K562 (cell line): ENCODE data around the gene ELOVL1. TPM values are rescaled to one million over a fixed set of nuclear protein-coding genes. Genes with fewer than 3 reads are reported as not detected.

Experiments
- ATAC-seq: fragments of 200-7000 bp; cut with Tn5 transposase; 3 replicates; pipeline ENCODE4 v1.9.1; 2020; ENCODE audit warnings: moderate library complexity
- BruUV-seq: library from RNA; stranded (reverse); fragments of 400-500 nt; replicated peaks from 2 replicates; lab custom pipeline; 2021; lab: Mats Ljungman, UMichigan
- CTCF ChIA-PET: fragments of 300-600 bp; formaldehyde crosslinking; extraction: SDS; loops from one replicate; lab custom pipeline; 2021; ENCODE audit warnings: low intra/inter-chr PET ratio; lab: Yijun Ruan, JAX
- POLR2A ChIA-PET: fragments of 300-600, 350-650 bp; sonication (Branson Sonifier 250); formaldehyde crosslinking; extraction: SDS; loops from one replicate; lab custom pipeline; 2021; ENCODE audit warnings: antibody characterized with exemption, inconsistent platforms; lab: Yijun Ruan, JAX
- DNase-seq, 4 experiments: peaks; one replicate each; pipeline versions ENCODE4 v3.0.0 to v3.0.0-alpha.2; 2011 to 2018; ENCODE audit warnings: low spot score in 3 of 4, mixed read lengths in 3 of 4; ENCODE audit errors: extremely low read depth in 1 of 4
- FAIRE-seq: peaks from 2 replicates; lab custom pipeline; 2011; peaks lifted over from hg19 to GRCh38; lab: Jason Lieb, UNC
- H2AFZ ChIP-seq: 2 replicates; pipeline ENCODE4 v1.6.0; 2011; ENCODE audit warnings: low read depth, low read length, control low read depth, inconsistent platforms
- H3K27ac ChIP-seq: fragments of 200-600 bp; 3 replicates; pipeline ENCODE4 v1.8.0; 2011; ENCODE audit warnings: low read depth, mild to moderate bottlenecking, control low read depth, inconsistent platforms, low read length, moderate library complexity, mixed read lengths; ENCODE audit errors: extremely low read depth
- H3K27me3 ChIP-seq, 2 experiments: fragments of 300-600 bp in 1 of 2; 2 replicates in 1 of 2; 3 replicates in 1 of 2; pipeline versions ENCODE4 v1.6.0 to v1.8.0; 2011; ENCODE audit warnings: inconsistent platforms in 2 of 2, low read length in 2 of 2, mild to moderate bottlenecking in 1 of 2, mixed read lengths in 1 of 2, moderate library complexity in 1 of 2; ENCODE audit not compliant: control insufficient read depth in 2 of 2, insufficient read depth in 2 of 2
- H3K36me3 ChIP-seq: fragments of 300-600 bp; 3 replicates; pipeline ENCODE4 v1.8.0; 2011; ENCODE audit warnings: mild to moderate bottlenecking, low read length, inconsistent platforms; ENCODE audit not compliant: control insufficient read depth, insufficient read depth
- H3K4me1 ChIP-seq, 2 experiments: fragments of 200-600 bp in 1 of 2; replicated peaks in 1 of 2; 2 replicates in 1 of 2; 3 replicates in 1 of 2; pipeline versions ENCODE4 v1.5.1 to v1.8.0; 2011; ENCODE audit warnings: inconsistent platforms in 2 of 2, low read length in 2 of 2, mild to moderate bottlenecking in 1 of 2, mixed read lengths in 1 of 2, moderate library complexity in 1 of 2; ENCODE audit not compliant: control insufficient read depth in 2 of 2, insufficient read depth in 2 of 2
- H3K4me2 ChIP-seq: 2 replicates; pipeline ENCODE4 v1.6.1; 2011; ENCODE audit warnings: low read length, control low read depth, inconsistent platforms, mixed read lengths; ENCODE audit not compliant: insufficient read depth
- H3K4me3 ChIP-seq: fragments of 200-600 bp; sonication (generic), shearing (Covaris generic); 2 replicates; pipeline ENCODE4 v1.5.1; 2016; ENCODE audit warnings: control low read depth, inconsistent platforms
- H3K79me2 ChIP-seq: fragments of 200-600 bp; 3 replicates; pipeline ENCODE4 v1.8.0; 2011; ENCODE audit warnings: low read length, inconsistent platforms; ENCODE audit not compliant: control insufficient read depth, insufficient read depth
- H3K9ac ChIP-seq, 2 experiments: 2 replicates each; pipeline versions ENCODE4 v1.6.0 to v1.6.1; 2011; ENCODE audit warnings: low read depth in 2 of 2, low read length in 2 of 2, control low read depth in 1 of 2, inconsistent platforms in 1 of 2, mild to moderate bottlenecking in 1 of 2, mixed read lengths in 1 of 2; ENCODE audit not compliant: insufficient read depth in 1 of 2
- H3K9me1 ChIP-seq: one replicate; pipeline ENCODE4 v1.6.0; 2011; ENCODE audit warnings: inconsistent platforms, mild to moderate bottlenecking, low read length, moderate library complexity; ENCODE audit not compliant: control insufficient read depth, insufficient read depth
- H3K9me3 ChIP-seq: replicated peaks from 2 replicates; pipeline ENCODE4 v1.5.1; 2011; ENCODE audit warnings: low read depth, low read length, inconsistent platforms; ENCODE audit not compliant: control insufficient read depth, insufficient read depth
- H4K20me1 ChIP-seq: replicated peaks from 2 replicates; pipeline ENCODE4 v1.6.1; 2011; ENCODE audit warnings: low read length, inconsistent platforms, mixed read lengths; ENCODE audit not compliant: control insufficient read depth, insufficient read depth
- C11orf30 ChIP-seq: fragments of 450-650 bp; IDR thresholded peaks from 2 replicates; pipeline ENCODE4 v1.6.1; 2016; ENCODE audit warnings: low read depth, mild to moderate bottlenecking
- JUND ChIP-seq, 2 experiments: IDR thresholded peaks; 2 replicates in 1 of 2; 3 replicates in 1 of 2; pipeline ENCODE4 v1.6.1; 2011; ENCODE audit warnings: borderline replicate concordance in 2 of 2, low read depth in 2 of 2, low read length in 2 of 2, improper control_type of control experiment in 1 of 2, missing biosample characterization in 1 of 2, missing genetic modification characterization in 1 of 2, missing genetic modification reagents in 1 of 2
- KDM1A ChIP-seq, 2 experiments: fragments of 450-650 bp; IDR thresholded peaks; 2 replicates each; pipeline ENCODE4 v1.6.1; 2016; ENCODE audit warnings: mild to moderate bottlenecking in 2 of 2
- KLF6 ChIP-seq: fragments of 250-450 bp; sonication (Bioruptor Pico); IDR thresholded peaks from 2 replicates; pipeline ENCODE4 v1.4.0; 2020; ENCODE audit warnings: mild to moderate bottlenecking, moderate library complexity, borderline replicate concordance
- MAFG ChIP-seq: fragments of 450-650 bp; conservative IDR thresholded peaks from 2 replicates; pipeline ENCODE4 v1.6.1; 2016; ENCODE audit warnings: missing genetic modification characterization, missing compliant biosample characterization
- NFE2 ChIP-seq: IDR thresholded peaks from 2 replicates; pipeline ENCODE4 v1.6.1; 2014; ENCODE audit warnings: antibody characterized with exemption, low read depth
- POLR2B ChIP-seq: fragments of 450-650 bp; IDR thresholded peaks from 2 replicates; pipeline ENCODE4 v1.6.1; 2018; ENCODE audit warnings: low read depth; ENCODE audit not compliant: partially characterized antibody
- SMARCA4 ChIP-seq: fragments of 450-650 bp; IDR thresholded peaks from 2 replicates; pipeline ENCODE4 v1.6.1; 2016
- TCF7L2 ChIP-seq: fragments of 150-350 bp; IDR thresholded peaks from 2 replicates; pipeline ENCODE4 v1.6.1; 2016; ENCODE audit warnings: low read depth, mild to moderate bottlenecking, low read length, moderate library complexity
- ZNF212 ChIP-seq: fragments of 450-650 bp; formaldehyde crosslinking; IDR thresholded peaks from 2 replicates; pipeline ENCODE4 v1.4.0; 2020; ENCODE audit warnings: mild to moderate bottlenecking
- ZNF224 ChIP-seq: sonication (generic); formaldehyde crosslinking; IDR thresholded peaks from 2 replicates; pipeline ENCODE4 v1.8.0; 2022; ENCODE audit warnings: mild to moderate bottlenecking, missing genetic modification reagents
- ZNF316 ChIP-seq: fragments of 450-650 bp; IDR thresholded peaks from 2 replicates; pipeline ENCODE4 v1.6.1; 2016
- ZNF561 ChIP-seq: fragments of 450-650 bp; formaldehyde crosslinking; conservative IDR thresholded peaks from 2 replicates; pipeline ENCODE4 v1.4.0; 2020; ENCODE audit warnings: mild to moderate bottlenecking, moderate library complexity
- WGBS: fragments of 100-300 bp; shearing (Covaris generic); methylation state at CpG from one replicate; pipeline ENCODE4 v1.1.6; 2016; ENCODE audit warnings: low coverage, mixed read lengths; ENCODE audit not compliant: insufficient coverage; ENCODE audit errors: missing lambda C conversion rate; 5-methylcytosine and 5-hydroxymethylcytosine counted together
- in situ Hi-C: fragments of 300-500 bp; cut with MboI; formaldehyde crosslinking; loops from 4 replicates; pipeline ENCODE4 v1.15.0; 2018; ENCODE audit warnings: inconsistent platforms, mixed read lengths
- intact Hi-C: fragments of 100-400 bp; cut with micrococcal nuclease; formaldehyde crosslinking; loops from 2 replicates; pipeline ENCODE4 v1.14.2; 2022
- polyA plus RNA-seq, 8 experiments: library from polyadenylated mRNA; depleted of rRNA in 4 of 8; stranded (reverse) in 5 of 8; unstranded in 3 of 8; fragments of >200 nt; fragmentation: Nextera tagmentation in 2 of 8; fragmentation: Illumina TruSeq in 1 of 8; extraction: Ambion mirVana in 2 of 8; extraction: Trizol in 1 of 8; gene quantifications; 2 replicates each; pipeline versions ENCODE4 v1.2.1 to v1.2.3, GENCODE V29; 2011 to 2014; ENCODE audit warnings: inconsistent platforms in 1 of 8, missing spikeins in 1 of 8
- total RNA-seq, 7 experiments: library from RNA; depleted of rRNA in 6 of 7; stranded (reverse); fragments of >200 nt in 6 of 7; fragmentation: Illumina TruSeq in 2 of 7; extraction: Trizol in 2 of 7; gene quantifications; 2 replicates each; pipeline versions ENCODE4 v1.2.1 to v1.2.3, GENCODE V29; 2011 to 2021; ENCODE audit warnings: low replicate concordance in 1 of 7
- TF ChIP-seq, protein P1 (sequence below): fragments of 250-450 bp; sonication (Bioruptor Pico); IDR thresholded peaks from 2 replicates; pipeline ENCODE4 v1.9.0; 2021; ENCODE audit warnings: mild to moderate bottlenecking
- TF ChIP-seq, protein P2 (sequence below): fragments of 450-650 bp; IDR thresholded peaks from 2 replicates; pipeline ENCODE4 v1.6.1; 2017; ENCODE audit warnings: antibody characterized with exemption, mild to moderate bottlenecking
- TF ChIP-seq, protein P3 (sequence below), 2 experiments: fragments of 450-650 bp in 1 of 2; sonication (generic) in 1 of 2; formaldehyde crosslinking in 1 of 2; IDR thresholded peaks in 1 of 2; conservative IDR thresholded peaks in 1 of 2; 2 replicates each; pipeline versions ENCODE4 v1.6.1 to v1.8.1; 2016 to 2023; ENCODE audit warnings: mild to moderate bottlenecking in 2 of 2, moderate library complexity in 2 of 2, inconsistent platforms in 1 of 2, missing genetic modification reagents in 1 of 2

Gene ELOVL1
- total and polyA plus RNA-seq, 9 of the 15 experiments (the other 6 are each of a cell fraction or from before 2014, with no cell fraction given) = 51.0 to 157 (median 70.3) TPM

DNA sequence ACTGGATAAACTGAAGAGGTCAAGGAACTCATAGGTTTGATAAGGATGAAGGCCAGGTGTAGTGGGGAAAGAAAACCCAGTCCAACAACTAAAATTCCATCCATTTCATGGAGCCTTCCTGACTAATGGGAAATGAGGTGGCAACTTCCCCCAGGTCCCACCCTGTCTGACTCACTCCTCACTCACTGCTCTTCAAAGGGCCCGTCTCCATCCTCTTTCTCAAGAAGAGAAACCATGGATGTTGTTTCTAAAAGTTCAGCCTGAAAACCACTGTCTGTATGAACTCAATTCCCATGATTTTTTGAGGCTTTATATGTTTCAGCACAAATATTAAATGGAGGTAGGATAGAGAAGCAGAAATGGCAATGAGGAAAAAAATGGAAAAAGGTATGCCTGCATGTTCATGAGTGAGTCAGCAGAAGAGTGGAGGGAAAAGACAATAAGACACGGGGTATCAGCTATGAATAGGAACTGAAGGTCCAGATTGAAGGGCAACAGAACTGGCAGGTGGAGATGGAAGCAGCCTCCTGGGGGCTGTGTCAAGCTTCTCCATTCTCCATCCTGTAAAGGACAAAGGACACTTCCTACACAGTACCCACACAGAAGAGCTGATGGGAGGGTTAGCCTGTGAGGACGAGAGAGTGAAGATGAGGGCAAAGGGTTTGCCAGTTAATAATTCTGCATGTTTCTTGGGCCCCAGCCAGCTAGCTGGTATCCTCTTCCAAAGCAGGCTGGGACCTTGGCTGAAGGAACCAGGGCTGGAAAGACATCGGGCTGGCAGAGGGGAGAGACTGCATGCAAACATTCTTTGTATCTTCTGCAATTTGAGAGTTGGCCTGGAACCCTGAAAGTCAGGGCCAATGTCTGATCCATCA lies 5.5 kb upstream of the ELOVL1 start:
- whole genome bisulfite sequencing = 32% methylated on average over 4 of the region's 4 CpGs
- POLR2A ChIA-PET = interaction anchor here (1.0 to 7.2 kb wide), 2 partner anchors 10 to 15 kb away, joined by 3 to 72 read pairs; partner anchors contain the start of genes MED8 and SZT2
- ATAC-seq (no peak), FAIRE-seq (no peak), DNase-seq (no peak)
- H3K9me3 ChIP-seq = no peaks in the 10 kb centered on the region
- H3K4me2 ChIP-seq = no peak overlapping the region; the same call in 1 of the 2 replicates
- H3K36me3 ChIP-seq = no peaks in the 10 kb centered on the region; the same call in 2 of the 3 replicates
- H3K79me2 ChIP-seq = peaks cover 8% of the 10 kb centered on the region
- no peak overlapping the region for H2AFZ ChIP-seq
- H3K9me1 ChIP-seq = peaks cover 3% of the 10 kb centered on the region
- H3K27ac ChIP-seq = no peak overlapping the region; the same call in 2 of the 3 replicates
- CTCF ChIA-PET = no interaction called here
- H3K4me1 ChIP-seq = peaks cover 7 to 22% of the 10 kb centered on the region in 2 experiments
- no peak overlapping the region for H3K9ac ChIP-seq
- no peaks in the 10 kb centered on the region; the same call in 1 of the 2 replicates for H4K20me1 ChIP-seq
- H3K4me3 ChIP-seq = no peak overlapping the region
- in situ Hi-C loops = no loop called here
- intact Hi-C loops = no loop called here
- no peaks in the 10 kb centered on the region for H3K27me3 ChIP-seq
- no TSS peak for BruUV-seq
- no peak for TF ChIP-seq ZNF561 (CRISPR knock-in tag)
- TF ChIP-seq MAFG (tag) = peak; percentile 49
- TF ChIP-seq KDM1A (IDR thresholded peaks at IDR 0.05) = peak; percentile 57 to 62; a peak in 3 of 4 replicates
- TF ChIP-seq NFE2 = peak; percentile 54; the same call in 1 of the 2 replicates
- TF ChIP-seq TCF7L2 = 0 out of 2 replicates have a peak, but pooled peaks have one; percentile 30
- TF ChIP-seq KLF6 (CRISPR knock-in tag) = no peak
- TF ChIP-seq, protein P1, sequence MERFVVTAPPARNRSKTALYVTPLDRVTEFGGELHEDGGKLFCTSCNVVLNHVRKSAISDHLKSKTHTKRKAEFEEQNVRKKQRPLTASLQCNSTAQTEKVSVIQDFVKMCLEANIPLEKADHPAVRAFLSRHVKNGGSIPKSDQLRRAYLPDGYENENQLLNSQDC (CRISPR knock-in tag) = no peak
- peak; percentile 78 for TF ChIP-seq JUND (IDR thresholded peaks at IDR 0.05; ENCODE audit: borderline replicate concordance, low read depth, low read length)
- TF ChIP-seq JUND (tag; IDR thresholded peaks at IDR 0.05; ENCODE audit: borderline replicate concordance, low read depth, low read length) = peak; percentile 46; the same call in 2 of the 3 replicates
- peak; percentile 49 for TF ChIP-seq SMARCA4
- TF ChIP-seq ZNF316 = peak; percentile 66
- TF ChIP-seq ZNF224 (CRISPR knock-in tag) = no peak
- TF ChIP-seq ZNF212 = no peak
- TF ChIP-seq, protein P2, sequence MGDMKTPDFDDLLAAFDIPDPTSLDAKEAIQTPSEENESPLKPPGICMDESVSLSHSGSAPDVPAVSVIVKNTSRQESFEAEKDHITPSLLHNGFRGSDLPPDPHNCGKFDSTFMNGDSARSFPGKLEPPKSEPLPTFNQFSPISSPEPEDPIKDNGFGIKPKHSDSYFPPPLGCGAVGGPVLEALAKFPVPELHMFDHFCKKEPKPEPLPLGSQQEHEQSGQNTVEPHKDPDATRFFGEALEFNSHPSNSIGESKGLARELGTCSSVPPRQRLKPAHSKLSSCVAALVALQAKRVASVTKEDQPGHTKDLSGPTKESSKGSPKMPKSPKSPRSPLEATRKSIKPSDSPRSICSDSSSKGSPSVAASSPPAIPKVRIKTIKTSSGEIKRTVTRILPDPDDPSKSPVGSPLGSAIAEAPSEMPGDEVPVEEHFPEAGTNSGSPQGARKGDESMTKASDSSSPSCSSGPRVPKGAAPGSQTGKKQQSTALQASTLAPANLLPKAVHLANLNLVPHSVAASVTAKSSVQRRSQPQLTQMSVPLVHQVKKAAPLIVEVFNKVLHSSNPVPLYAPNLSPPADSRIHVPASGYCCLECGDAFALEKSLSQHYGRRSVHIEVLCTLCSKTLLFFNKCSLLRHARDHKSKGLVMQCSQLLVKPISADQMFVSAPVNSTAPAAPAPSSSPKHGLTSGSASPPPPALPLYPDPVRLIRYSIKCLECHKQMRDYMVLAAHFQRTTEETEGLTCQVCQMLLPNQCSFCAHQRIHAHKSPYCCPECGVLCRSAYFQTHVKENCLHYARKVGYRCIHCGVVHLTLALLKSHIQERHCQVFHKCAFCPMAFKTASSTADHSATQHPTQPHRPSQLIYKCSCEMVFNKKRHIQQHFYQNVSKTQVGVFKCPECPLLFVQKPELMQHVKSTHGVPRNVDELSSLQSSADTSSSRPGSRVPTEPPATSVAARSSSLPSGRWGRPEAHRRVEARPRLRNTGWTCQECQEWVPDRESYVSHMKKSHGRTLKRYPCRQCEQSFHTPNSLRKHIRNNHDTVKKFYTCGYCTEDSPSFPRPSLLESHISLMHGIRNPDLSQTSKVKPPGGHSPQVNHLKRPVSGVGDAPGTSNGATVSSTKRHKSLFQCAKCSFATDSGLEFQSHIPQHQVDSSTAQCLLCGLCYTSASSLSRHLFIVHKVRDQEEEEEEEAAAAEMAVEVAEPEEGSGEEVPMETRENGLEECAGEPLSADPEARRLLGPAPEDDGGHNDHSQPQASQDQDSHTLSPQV = peak; percentile 29; the same call in 1 of the 2 replicates
- no peak for TF ChIP-seq POLR2B
- peak; percentile 78 for TF ChIP-seq C11orf30
- TF ChIP-seq, protein P3, sequence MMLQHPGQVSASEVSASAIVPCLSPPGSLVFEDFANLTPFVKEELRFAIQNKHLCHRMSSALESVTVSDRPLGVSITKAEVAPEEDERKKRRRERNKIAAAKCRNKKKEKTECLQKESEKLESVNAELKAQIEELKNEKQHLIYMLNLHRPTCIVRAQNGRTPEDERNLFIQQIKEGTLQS (IDR thresholded peaks at IDR 0.05) = peak; percentile 75
- TF ChIP-seq, protein P3 (CRISPR knock-in tag; conservative IDR thresholded peaks at IDR 0.05) = no peak
